ENCODE measurements around the gene TUBA3E. TPM values are rescaled to one million over a fixed set of nuclear protein-coding genes. Genes with fewer than 3 reads are reported as not detected.
A peak's percentile ranks its signal among the peaks of the same experiment; 100 is the strongest.
"Not testable (repeated sequence)": the region's sequence is repeated elsewhere in the genome, so short reads cannot be mapped to it uniquely, and the experiment has no call there.

The TUBA3E gene
- total RNA-seq, 1 experiment from 2014 or later = 1.0 TPM

- DNase-seq (ENCODE audit: low read depth) = not testable (repeated sequence)
Observed at GRCh38 chr2:130162486-130162885, 35.8 kb downstream of the TUBA3E start.

GRCh38 chr2:130160838-130161705 lies 37.2 kb downstream of the TUBA3E start:
- not testable (repeated sequence) for DNase-seq (ENCODE audit: low read depth)

- DNase-seq (ENCODE audit: low read depth) = no peak
Observed at GRCh38 chr2:130160131-130160530, 38.1 kb downstream of the TUBA3E start.

- DNase-seq (ENCODE audit: low read depth) = not testable (repeated sequence)
Observed at GRCh38 chr2:130159376-130159775, 38.9 kb downstream of the TUBA3E start.

GRCh38 chr2:130158631-130159030 lies 39.6 kb downstream of the TUBA3E start:
- no peak for DNase-seq (ENCODE audit: low read depth)

- DNase-seq (ENCODE audit: low read depth) = peak; percentile 51
Observed at GRCh38 chr2:130157825-130158514, 40.3 kb downstream of the TUBA3E start.

GRCh38 chr2:130157354-130157753 lies 40.9 kb downstream of the TUBA3E start:
- peak; percentile 20 for DNase-seq (ENCODE audit: low read depth)

- DNase-seq (ENCODE audit: low read depth) = no peak
Observed at GRCh38 chr2:130156624-130157004, 41.6 kb downstream of the TUBA3E start.

GRCh38 chr2:130155956-130156623 lies 42.1 kb downstream of the TUBA3E start:
- peak; percentile 67 for DNase-seq (ENCODE audit: low read depth)

GRCh38 chr2:130154773-130155765 lies 43.2 kb downstream of the TUBA3E start:
- no peak for DNase-seq (ENCODE audit: low read depth)

GRCh38 chr2:130154423-130154770 lies 43.8 kb downstream of the TUBA3E start:
- not testable (repeated sequence) for DNase-seq (ENCODE audit: low read depth)

- not testable (repeated sequence) for DNase-seq (ENCODE audit: low read depth)
Observed at GRCh38 chr2:130153721-130154422, 44.4 kb downstream of the TUBA3E start.

GRCh38 chr2:130152816-130153595 lies 45.2 kb downstream of the TUBA3E start:
- DNase-seq (ENCODE audit: low read depth) = no peak

GRCh38 chr2:130152136-130152815 lies 46.0 kb downstream of the TUBA3E start:
- DNase-seq (ENCODE audit: low read depth) = not testable (repeated sequence)

- not testable (repeated sequence) for DNase-seq (ENCODE audit: low read depth)
Observed at GRCh38 chr2:130151145-130151512, 47.1 kb downstream of the TUBA3E start.

GRCh38 chr2:130150181-130151144 lies 47.8 kb downstream of the TUBA3E start:
- no peak for DNase-seq (ENCODE audit: low read depth)

- DNase-seq (ENCODE audit: low read depth) = not testable (repeated sequence)
Observed at GRCh38 chr2:130148515-130148914, 49.7 kb downstream of the TUBA3E start.

- DNase-seq (ENCODE audit: low read depth) = peak; percentile 63
Observed at GRCh38 chr2:130145006-130145414, 53.2 kb downstream of the TUBA3E start, which contains the start of gene CCDC74B. Gene CCDC74B (minus strand): TSS chr2:130145112. CDS start chr2:130144996, 116 bp downstream.

All from Daoy (cell line).